CD4-positive, alpha-beta memory T cell (primary cell): ENCODE data around the gene MDH1. TPM values are rescaled to one million over a fixed set of nuclear protein-coding genes. Genes with fewer than 3 reads are reported as not detected.
A peak's percentile ranks its signal among the peaks of the same experiment; 100 is the strongest.
"Not testable (repeated sequence)": the region's sequence is repeated elsewhere in the genome, so short reads cannot be mapped to it uniquely, and the experiment has no call there.

Experiments
- CTCF ChIA-PET: fragments of 350-600 bp; sonication (Branson Sonifier 250); formaldehyde crosslinking; loops from one replicate; lab custom pipeline; 2021; ENCODE audit warnings: inconsistent platforms; ENCODE audit not compliant: partially characterized antibody; lab: Charles Lee
- POLR2A ChIA-PET: fragments of 350-600 bp; sonication (Branson Sonifier 250); formaldehyde crosslinking; loops from one replicate; lab custom pipeline; 2021; ENCODE audit not compliant: partially characterized antibody; lab: Charles Lee
- DNase-seq, 5 donors: peaks; one replicate each; pipeline versions ENCODE4 v3.0.0 to v3.0.0-alpha.2; 2020 to 2022; ENCODE audit warnings: mixed read lengths in 1 of 5
- H3K27ac ChIP-seq: one replicate; pipeline ENCODE4 v1.7.0; 2013; ENCODE audit warnings: low read depth, low read length
- H3K27me3 ChIP-seq: 2 replicates; pipeline ENCODE4 v1.7.0; 2013; ENCODE audit warnings: mild to moderate bottlenecking, low read length, moderate library complexity; ENCODE audit not compliant: insufficient read depth
- H3K36me3 ChIP-seq: 2 replicates; pipeline ENCODE4 v1.7.0; 2013; ENCODE audit warnings: mild to moderate bottlenecking, low read length, moderate library complexity; ENCODE audit not compliant: insufficient read depth
- H3K4me1 ChIP-seq: 2 replicates; pipeline ENCODE4 v1.7.0; 2013; ENCODE audit warnings: mild to moderate bottlenecking, low read length, moderate library complexity; ENCODE audit not compliant: insufficient read depth
- H3K4me3 ChIP-seq, 2 donors: one replicate each; pipeline ENCODE4 v1.7.0; 2013; ENCODE audit warnings: low read length in 2 of 2, mild to moderate bottlenecking in 1 of 2
- H3K9me3 ChIP-seq, 2 donors: one replicate each; pipeline ENCODE4 v1.7.0; 2013; ENCODE audit warnings: low read length in 2 of 2, control low read depth in 1 of 2; ENCODE audit not compliant: control insufficient read depth in 1 of 2
- H3K27ac Mint-ChIP-seq, 7 donors: one replicate each; pipeline ENCODE4 v1.8.0; 2020 to 2021; ENCODE audit warnings: mixed read lengths in 7 of 7, mild to moderate bottlenecking in 6 of 7, inconsistent platforms in 3 of 7, moderate library complexity in 3 of 7
- H3K27me3 Mint-ChIP-seq, 2 donors: one replicate each; pipeline ENCODE4 v1.8.0; 2020 to 2021; ENCODE audit warnings: mixed read lengths in 2 of 2
- H3K36me3 Mint-ChIP-seq, 2 donors: one replicate each; pipeline ENCODE4 v1.8.0; 2020 to 2021; ENCODE audit warnings: mixed read lengths in 2 of 2, inconsistent platforms in 1 of 2, mild to moderate bottlenecking in 1 of 2
- H3K4me1 Mint-ChIP-seq, 4 donors: one replicate each; pipeline ENCODE4 v1.8.0; 2020 to 2021; ENCODE audit warnings: mixed read lengths in 4 of 4, mild to moderate bottlenecking in 1 of 4
- H3K4me3 Mint-ChIP-seq, 8 donors: one replicate each; pipeline ENCODE4 v1.8.0; 2020 to 2021; ENCODE audit warnings: mixed read lengths in 8 of 8, mild to moderate bottlenecking in 7 of 8, moderate library complexity in 6 of 8, inconsistent platforms in 3 of 8
- H3K9me3 Mint-ChIP-seq, 8 donors: one replicate each; pipeline ENCODE4 v1.8.0; 2020 to 2021; ENCODE audit warnings: mixed read lengths in 8 of 8, mild to moderate bottlenecking in 5 of 8, inconsistent platforms in 3 of 8, moderate library complexity in 1 of 8
- intact Hi-C: fragments of 100-400 bp; cut with micrococcal nuclease; formaldehyde crosslinking; loops from one replicate; pipeline ENCODE4 v1.15.1; 2023
- polyA plus RNA-seq, 2 donors: library from polyadenylated mRNA; unstranded; fragments of 300-500 nt; fragmentation: Illumina TruSeq; gene quantifications; one replicate each; pipeline ENCODE4 v1.2.3, GENCODE V29; 2021
- total RNA-seq, 2 experiments: library from RNA; stranded (reverse); gene quantifications; one replicate each; pipeline ENCODE4 v1.2.3, GENCODE V29; 2021

Gene MDH1
- total and polyA plus RNA-seq, 4 experiments from 2014 or later = 93.8 to 380 (median 162) TPM

GRCh38 chr2:63555931-63556330, 32.8 kb upstream of the MDH1 start:
- H3K27me3 ChIP-seq = no peaks in the 10 kb centered on the region
- H3K36me3 ChIP-seq = no peaks in the 10 kb centered on the region
- ChIA-PET POLR2A (no interaction called here), CTCF (no interaction called here)
- Mint-ChIP-seq H3K27ac (no peak overlapping the region), H3K36me3 (peaks cover 56% of the 10 kb centered on the region in 2 donors), H3K4me3 (no peak overlapping the region), H3K27me3 (no peaks in the 10 kb centered on the region), H3K9me3 (peaks cover 5 to 47% (median 42%) of the 10 kb centered on the region in 8 donors), H3K4me1 (peaks cover 2 to 13% (median 6%) of the 10 kb centered on the region in 4 donors)
- no peak overlapping the region for H3K4me3 ChIP-seq
- H3K9me3 ChIP-seq = peaks cover 0 to 5% of the 10 kb centered on the region in 2 donors
- no peak overlapping the region for H3K27ac ChIP-seq
- intact Hi-C loops = no loop called here
- no peaks in the 10 kb centered on the region for H3K4me1 ChIP-seq
- DNase-seq = no peak

DNA sequence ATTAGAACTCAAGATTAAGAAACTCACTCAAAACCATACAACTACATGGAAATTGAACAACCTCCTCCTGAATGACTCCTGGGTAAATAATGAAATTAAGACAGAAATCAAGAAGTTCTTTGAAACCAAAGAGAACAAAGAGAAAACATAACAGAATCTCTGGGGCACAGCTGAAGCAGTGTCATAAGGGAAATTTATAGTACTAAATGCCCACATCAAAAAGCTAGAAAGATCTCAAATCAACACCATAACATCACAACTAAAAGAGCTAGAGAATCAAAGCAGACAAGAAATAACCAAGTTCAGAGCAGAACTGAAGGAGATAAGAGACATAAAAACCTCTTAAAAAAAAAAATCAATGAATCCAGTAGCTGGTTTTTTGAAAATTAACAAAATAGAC, 30.9 kb upstream of the MDH1 start:
- intact Hi-C loops, H3K27me3 Mint-ChIP-seq, H3K4me1 ChIP-seq, H3K27ac ChIP-seq, CTCF ChIA-PET, H3K27me3 ChIP-seq, H3K9me3 ChIP-seq, H3K4me3 ChIP-seq, H3K27ac Mint-ChIP-seq, POLR2A ChIA-PET, DNase-seq, H3K36me3 ChIP-seq: not testable (repeated sequence)
- peaks cover 61 to 66% of the 10 kb centered on the region in 2 donors for H3K36me3 Mint-ChIP-seq
- peaks cover 2 to 13% (median 6%) of the 10 kb centered on the region in 4 donors for H3K4me1 Mint-ChIP-seq
- H3K4me3 Mint-ChIP-seq = peak overlapping the region in 1 of 8 donors; percentile 4
- peaks cover 9 to 59% (median 47%) of the 10 kb centered on the region in 8 donors for H3K9me3 Mint-ChIP-seq

DNA sequence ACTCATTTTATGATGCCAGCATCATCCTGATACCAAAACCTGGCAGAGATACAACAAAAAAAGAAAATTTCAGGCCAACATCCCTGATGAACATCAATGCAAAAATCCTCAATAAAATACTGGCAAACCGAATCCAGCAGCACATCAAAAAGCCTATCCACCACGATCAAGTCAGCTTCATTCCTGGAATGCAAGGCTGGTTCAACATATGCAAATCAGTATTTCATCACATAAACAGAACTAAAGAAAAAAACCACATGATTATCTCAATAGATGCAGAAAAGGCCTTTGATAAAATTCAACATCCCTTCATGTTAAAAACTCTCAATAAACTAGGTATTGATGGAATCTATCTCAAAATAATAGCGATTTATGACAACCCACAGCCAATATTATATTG, 29.8 kb upstream of the MDH1 start:
- H3K4me1 ChIP-seq, H3K36me3 ChIP-seq, H3K27me3 Mint-ChIP-seq, H3K9me3 ChIP-seq, H3K27ac Mint-ChIP-seq, POLR2A ChIA-PET, DNase-seq, H3K27me3 ChIP-seq, H3K27ac ChIP-seq, H3K4me3 ChIP-seq, intact Hi-C loops, CTCF ChIA-PET, H3K4me3 Mint-ChIP-seq: not testable (repeated sequence)
- Mint-ChIP-seq H3K9me3 (peaks cover 9 to 59% (median 47%) of the 10 kb centered on the region in 8 donors), H3K36me3 (peaks cover 64 to 72% of the 10 kb centered on the region in 2 donors), H3K4me1 (peaks cover 2 to 13% (median 5%) of the 10 kb centered on the region in 4 donors)

GRCh38 chr2:63562751-63563150, 26.0 kb upstream of the MDH1 start:
- Histone ChIP-seq H3K4me1 (no peaks in the 10 kb centered on the region), H3K27ac (no peak overlapping the region), H3K36me3 (no peaks in the 10 kb centered on the region), H3K9me3 (peaks cover 0 to 4% of the 10 kb centered on the region in 2 donors), H3K4me3 (no peak overlapping the region), H3K27me3 (no peaks in the 10 kb centered on the region)
- Mint-ChIP-seq H3K36me3 (peaks cover 49 to 57% of the 10 kb centered on the region in 2 donors), H3K9me3 (peaks cover 4 to 54% (median 38%) of the 10 kb centered on the region in 8 donors), H3K27me3 (no peaks in the 10 kb centered on the region), H3K4me3 (no peak overlapping the region), H3K27ac (no peak overlapping the region), H3K4me1 (peaks cover 1 to 4% (median 2%) of the 10 kb centered on the region in 4 donors)
- ChIA-PET POLR2A (no interaction called here), CTCF (no interaction called here)
- DNase-seq = no peak
- intact Hi-C loops = no loop called here

DNA sequence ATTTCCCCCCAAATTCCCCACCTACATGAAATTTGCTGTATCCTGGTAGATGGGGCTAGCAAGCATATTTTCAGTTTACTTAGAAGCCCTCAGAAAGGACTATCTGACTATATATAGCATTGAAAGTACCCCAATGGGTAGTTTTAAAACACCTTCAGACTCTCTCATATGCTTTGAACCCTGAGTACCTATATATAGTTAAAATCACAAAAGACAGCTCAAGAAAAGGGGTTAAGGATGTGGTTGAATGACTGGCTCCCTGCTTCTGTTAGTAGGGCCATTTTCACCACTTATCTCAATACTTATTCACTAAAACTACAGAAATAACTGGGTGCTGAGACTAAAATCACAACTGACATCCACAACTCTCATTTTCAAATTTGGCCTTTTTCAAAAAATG, 19.0 kb upstream of the MDH1 start:
- H3K36me3 ChIP-seq = no peaks in the 10 kb centered on the region
- no peaks in the 10 kb centered on the region for H3K9me3 ChIP-seq
- intact Hi-C loops = no loop called here
- no peak overlapping the region for H3K27ac ChIP-seq
- ChIA-PET POLR2A (no interaction called here), CTCF (no interaction called here)
- H3K4me3 ChIP-seq = no peak overlapping the region
- H3K27me3 Mint-ChIP-seq = no peaks in the 10 kb centered on the region
- H3K4me3 Mint-ChIP-seq = no peak overlapping the region
- peaks cover 35 to 45% of the 10 kb centered on the region in 2 donors for H3K36me3 Mint-ChIP-seq
- no peaks in the 10 kb centered on the region for H3K4me1 ChIP-seq
- no peaks in the 10 kb centered on the region for H3K27me3 ChIP-seq
- no peak overlapping the region for H3K27ac Mint-ChIP-seq
- no peak for DNase-seq
- H3K4me1 Mint-ChIP-seq = no peaks in the 10 kb centered on the region
- peaks cover 4 to 43% (median 33%) of the 10 kb centered on the region in 8 donors for H3K9me3 Mint-ChIP-seq

- H3K9me3 Mint-ChIP-seq = peaks cover 4 to 37% (median 33%) of the 10 kb centered on the region in 8 donors
- H3K27me3 Mint-ChIP-seq = no peaks in the 10 kb centered on the region
- H3K4me3 Mint-ChIP-seq = no peak overlapping the region
- intact Hi-C loops = no loop called here
- ChIA-PET CTCF (no interaction called here), POLR2A (no interaction called here)
- H3K27ac ChIP-seq = no peak overlapping the region
- H3K27me3 ChIP-seq = no peaks in the 10 kb centered on the region
- H3K27ac Mint-ChIP-seq = no peak overlapping the region
- H3K9me3 ChIP-seq = no peaks in the 10 kb centered on the region
- no peaks in the 10 kb centered on the region for H3K4me1 ChIP-seq
- peaks cover 0 to 1% (median 0%) of the 10 kb centered on the region in 4 donors for H3K4me1 Mint-ChIP-seq
- DNase-seq = no peak
- no peak overlapping the region for H3K4me3 ChIP-seq
- no peaks in the 10 kb centered on the region for H3K36me3 ChIP-seq
- peaks cover 33 to 42% of the 10 kb centered on the region in 2 donors for H3K36me3 Mint-ChIP-seq
These were observed 17.5 kb upstream of the MDH1 start for GRCh38 chr2:63571291-63571690.

DNA sequence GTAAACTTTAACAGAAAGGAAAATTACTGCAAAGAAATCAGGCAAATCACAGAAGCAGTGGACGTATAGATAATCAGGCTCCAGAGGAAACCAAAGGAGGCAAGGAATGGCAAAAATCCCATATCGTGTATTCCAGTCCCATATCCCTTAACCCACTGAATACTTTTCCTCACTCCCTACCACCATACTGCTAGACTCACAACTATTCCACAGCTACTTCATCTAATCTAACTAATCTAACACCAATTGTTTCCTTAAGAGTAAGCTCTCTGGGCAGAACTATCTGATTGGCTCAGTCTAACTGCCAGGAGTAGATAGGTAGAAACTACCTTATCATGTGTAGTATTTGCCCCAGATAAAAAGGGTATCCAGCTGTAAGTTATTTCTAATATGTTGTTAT, 16.8 kb upstream of the MDH1 start:
- Mint-ChIP-seq H3K4me3 (no peak overlapping the region), H3K36me3 (peaks cover 33 to 41% of the 10 kb centered on the region in 2 donors), H3K27me3 (no peaks in the 10 kb centered on the region), H3K4me1 (peaks cover 0 to 1% (median 0%) of the 10 kb centered on the region in 4 donors), H3K27ac (no peak overlapping the region), H3K9me3 (peaks cover 4 to 35% (median 31%) of the 10 kb centered on the region in 8 donors)
- no peaks in the 10 kb centered on the region for H3K36me3 ChIP-seq
- intact Hi-C loops = no loop called here
- H3K27me3 ChIP-seq = no peaks in the 10 kb centered on the region
- H3K27ac ChIP-seq = no peak overlapping the region
- ChIA-PET POLR2A (no interaction called here), CTCF (no interaction called here)
- no peak overlapping the region for H3K4me3 ChIP-seq
- H3K4me1 ChIP-seq = no peaks in the 10 kb centered on the region
- H3K9me3 ChIP-seq = no peaks in the 10 kb centered on the region
- no peak for DNase-seq

- DNase-seq, H3K27ac Mint-ChIP-seq: not testable (repeated sequence)
- H3K36me3 Mint-ChIP-seq = peaks cover 25 to 31% of the 10 kb centered on the region in 2 donors
These were observed 15.7 kb upstream of the MDH1 start for GRCh38 chr2:63573026-63573425.

More at GRCh38 chr2:63573026-63573425, 15.7 kb upstream of the MDH1 start:
- H3K27me3 Mint-ChIP-seq, CTCF ChIA-PET, H3K4me3 Mint-ChIP-seq, intact Hi-C loops, H3K4me1 ChIP-seq, H3K9me3 ChIP-seq, H3K27ac ChIP-seq, POLR2A ChIA-PET, H3K27me3 ChIP-seq, H3K4me1 Mint-ChIP-seq, H3K4me3 ChIP-seq, H3K36me3 ChIP-seq: not testable (repeated sequence)
- peaks cover 2 to 26% (median 22%) of the 10 kb centered on the region in 8 donors for H3K9me3 Mint-ChIP-seq
